Testis (tissue), 3 donors: ENCODE results near the gene LNX2. TPM values are rescaled to one million over a fixed set of nuclear protein-coding genes. Genes with fewer than 3 reads are reported as not detected.

Experiments
- DNase-seq: peaks from one replicate; pipeline ENCODE4 v3.0.0-alpha.2; 2019
- H3K27ac ChIP-seq, 2 donors: fragments of 200-600 bp; sonication (generic); one replicate each; pipeline ENCODE4 v1.5.1; 2019
- H3K27me3 ChIP-seq: fragments of 200-600 bp; sonication (generic); one replicate; pipeline ENCODE4 v1.5.1; 2019
- H3K36me3 ChIP-seq: fragments of 200-600 bp; sonication (generic); one replicate; pipeline ENCODE4 v1.5.1; 2017; ENCODE audit warnings: low read depth; ENCODE audit errors: missing control alignments
- H3K4me1 ChIP-seq: fragments of 200-600 bp; sonication (generic); one replicate; pipeline ENCODE4 v1.5.1; 2019
- H3K4me3 ChIP-seq, 2 donors: fragments of 200-600 bp; sonication (generic); one replicate each; pipeline ENCODE4 v1.5.1; 2017 to 2019
- H3K9me3 ChIP-seq: fragments of 200-600 bp; sonication (generic); one replicate; pipeline ENCODE4 v1.5.1; 2017
- CTCF ChIP-seq, 3 experiments: fragments of 450-650 bp in 2 of 3; fragments of 200-600 bp in 1 of 3; sonication (generic) in 1 of 3; IDR thresholded peaks; one replicate each; pipeline ENCODE4 v1.5.1; 2016 to 2019; ENCODE audit warnings: antibody characterized with exemption in 3 of 3, mild to moderate bottlenecking in 2 of 3, moderate library complexity in 1 of 3
- POLR2A ChIP-seq: fragments of 450-650 bp; IDR thresholded peaks from one replicate; pipeline ENCODE4 v1.6.1; 2017; ENCODE audit warnings: antibody characterized with exemption, mild to moderate bottlenecking, moderate library complexity
- WGBS, 2 donors: methylation state at CpG; one replicate each; pipeline ENCODE4 v1.1.5; 2018; 5-methylcytosine and 5-hydroxymethylcytosine counted together
- intact Hi-C: fragments of 100-400 bp; cut with DNase I; formaldehyde crosslinking; loops from one replicate; pipeline ENCODE4 v1.15.1; 2023; ENCODE audit warnings: low total_unique reads
- polyA plus RNA-seq: library from polyadenylated mRNA; stranded (reverse); fragments of 350-450 nt; fragmentation: Illumina TruSeq; extraction: RNeasy Lipid Tissue Mini Kit (QIAGEN cat#74804); gene quantifications from one replicate; pipeline ENCODE4 v1.2.3, GENCODE V29; 2014; ENCODE audit warnings: low read depth, low replicate concordance; ENCODE audit not compliant: insufficient read depth
- total RNA-seq, 2 donors: library from RNA; depleted of rRNA; stranded (reverse); fragments of >200 nt; gene quantifications; one replicate each; pipeline ENCODE4 v1.2.3, GENCODE V29; 2016

LNX2 gene
- total and polyA plus RNA-seq, 3 donors from 2014 or later = 22.5 to 39.6 (median 34.6) TPM

GRCh38 chr13:27650312-27650711 lies 30.0 kb upstream of the LNX2 start:
- no peaks in the 10 kb centered on the region for H3K36me3 ChIP-seq
- no peak for DNase-seq
- no peak overlapping the region for H3K27ac ChIP-seq
- H3K4me3 ChIP-seq = no peak overlapping the region
- no peaks in the 10 kb centered on the region for H3K9me3 ChIP-seq
- no peaks in the 10 kb centered on the region for H3K27me3 ChIP-seq
- intact Hi-C loops = no loop called here
- no peak for TF ChIP-seq POLR2A
- TF ChIP-seq CTCF (IDR thresholded peaks at IDR 0.05) = no peak
- 89 to 100% methylated on average over 1 of the region's 1 CpG for WGBS, 2 donors
- no peaks in the 10 kb centered on the region for H3K4me1 ChIP-seq

- H3K4me1 ChIP-seq = peaks cover 5% of the 10 kb centered on the region
- no peak overlapping the region for H3K27ac ChIP-seq
These were observed 24.0 kb upstream of the LNX2 start for GRCh38 chr13:27644302-27644701.

GRCh38 chr13:27643334-27644132 lies 23.2 kb upstream of the LNX2 start:
- TF ChIP-seq CTCF (IDR thresholded peaks at IDR 0.05) (no peak), POLR2A (no peak)
- Histone ChIP-seq H3K27me3 (no peaks in the 10 kb centered on the region), H3K9me3 (no peaks in the 10 kb centered on the region), H3K27ac (no peak overlapping the region), H3K4me3 (no peak overlapping the region), H3K36me3 (no peaks in the 10 kb centered on the region), H3K4me1 (peaks cover 6% of the 10 kb centered on the region)
- 74 to 81% methylated on average over 5 of the region's 5 CpGs for WGBS, 2 donors
- no peak for DNase-seq
- intact Hi-C loops = no loop called here

More at GRCh38 chr13:27644302-27644701, 24.0 kb upstream of the LNX2 start:
- no peaks in the 10 kb centered on the region for H3K27me3 ChIP-seq
- H3K36me3 ChIP-seq = no peaks in the 10 kb centered on the region
- intact Hi-C loops = no loop called here
- no peak for DNase-seq
- no peaks in the 10 kb centered on the region for H3K9me3 ChIP-seq
- no peak overlapping the region for H3K4me3 ChIP-seq
- whole genome bisulfite sequencing, 2 donors = 19 to 32% methylated on average over 1 of the region's 1 CpG
- TF ChIP-seq CTCF (IDR thresholded peaks at IDR 0.05) = no peak
- TF ChIP-seq POLR2A = no peak

DNA sequence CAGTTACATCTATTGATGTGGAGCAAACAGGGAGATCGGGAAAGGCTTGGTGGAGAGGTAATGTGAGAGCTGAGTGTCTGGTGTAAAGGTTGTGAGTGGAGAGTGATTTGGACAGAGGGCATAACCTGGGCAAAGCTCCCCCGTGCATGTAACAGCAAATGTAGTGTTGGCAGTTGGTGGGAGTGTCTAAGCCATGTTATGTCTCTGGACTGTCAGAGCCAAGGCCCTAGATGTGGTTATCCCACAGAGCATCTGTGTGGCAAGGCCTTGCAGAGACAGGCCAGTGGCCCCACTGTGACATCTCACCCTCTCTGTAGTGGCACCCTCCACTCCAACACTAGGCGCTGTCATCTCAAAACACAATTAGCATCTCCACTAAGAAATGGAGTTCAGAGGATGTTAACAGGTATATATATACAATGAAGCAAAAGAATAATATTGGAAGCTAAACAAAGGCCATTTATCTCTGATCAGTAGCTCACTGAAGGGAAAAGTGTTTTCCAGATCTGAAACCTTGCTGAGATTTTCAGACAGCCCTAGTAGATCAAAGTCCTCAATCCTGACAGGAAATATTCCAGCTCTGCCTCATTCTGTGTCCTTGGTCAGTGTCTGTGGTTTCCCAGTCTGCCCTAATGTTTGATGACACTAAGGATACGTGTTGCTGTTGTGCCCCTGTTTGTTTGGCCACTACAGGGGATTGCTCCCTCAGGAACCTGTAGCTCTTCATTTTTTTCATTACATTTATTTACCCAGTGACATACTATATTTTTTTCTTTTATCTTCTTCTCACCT lies 21.6 kb upstream of the LNX2 start:
- peaks cover 14% of the 10 kb centered on the region for H3K4me1 ChIP-seq
- no peaks in the 10 kb centered on the region for H3K36me3 ChIP-seq
- no peak overlapping the region for H3K4me3 ChIP-seq
- H3K27me3 ChIP-seq = no peaks in the 10 kb centered on the region
- TF ChIP-seq CTCF (IDR thresholded peaks at IDR 0.05) = no peak
- TF ChIP-seq POLR2A = no peak
- 79 to 85% methylated on average over 4 of the region's 4 CpGs for WGBS, 2 donors
- intact Hi-C loops = no loop called here
- no peaks in the 10 kb centered on the region for H3K9me3 ChIP-seq
- no peak for DNase-seq
- no peak overlapping the region for H3K27ac ChIP-seq
